HEK293 (cell line): Measurements from ENCODE around the gene DPY19L1.
"Not testable (repeated sequence)": the region's sequence is repeated elsewhere in the genome, so short reads cannot be mapped to it uniquely, and the experiment has no call there.

Experiments
- CTCF ChIA-PET: fragments of 350-600 bp; formaldehyde crosslinking; extraction: SDS; loops from one replicate; lab custom pipeline; 2021; ENCODE audit warnings: antibody characterized with exemption; lab: Yijun Ruan, JAX
- POLR2A ChIA-PET: fragments of 300-600 bp; formaldehyde crosslinking; extraction: SDS; loops from one replicate; lab custom pipeline; 2020; ENCODE audit warnings: antibody characterized with exemption, inconsistent platforms; lab: Yijun Ruan, JAX
- H3K27ac ChIP-seq: fragments of 200-500 bp; sonication (Bioruptor generic); 2 replicates; pipeline ENCODE4 v1.5.1; 2014; ENCODE audit warnings: low read depth, low read length, control low read depth, inconsistent platforms; ENCODE audit errors: extremely low read depth
- H3K36me3 ChIP-seq, 2 experiments: fragments of 200-500 bp in 1 of 2; sonication (Bioruptor generic) in 1 of 2; 1 replicate in 1 of 2; 2 replicates in 1 of 2; pipeline ENCODE4 v1.5.1; 2014 to 2017; ENCODE audit warnings: inconsistent platforms in 2 of 2, low read length in 2 of 2; ENCODE audit not compliant: control insufficient read depth in 2 of 2, insufficient read depth in 1 of 2
- H3K4me1 ChIP-seq: fragments of 200-500 bp; sonication (Bioruptor generic); 2 replicates; pipeline ENCODE4 v1.5.1; 2014; ENCODE audit warnings: mild to moderate bottlenecking, low read length, inconsistent platforms; ENCODE audit not compliant: control insufficient read depth, insufficient read depth
- H3K4me3 ChIP-seq: 2 replicates; pipeline ENCODE4 v1.5.1; 2011; ENCODE audit warnings: low read depth, mild to moderate bottlenecking, control low read depth, low read length, moderate library complexity
- H3K9me3 ChIP-seq: fragments of 200-500 bp; sonication (Bioruptor generic); 2 replicates; pipeline ENCODE4 v1.5.1; 2014; ENCODE audit warnings: low read depth, low read length, inconsistent platforms; ENCODE audit not compliant: control insufficient read depth, insufficient read depth
- ZFHX2 ChIP-seq: fragments of 450-650 bp; formaldehyde crosslinking; conservative IDR thresholded peaks from 2 replicates; pipeline ENCODE4 v1.5.1; 2016; ENCODE audit warnings: missing biosample characterization, missing genetic modification characterization
- ZNF654 ChIP-seq: fragments of 450-650 bp; formaldehyde crosslinking; IDR thresholded peaks from 2 replicates; pipeline ENCODE4 v1.5.1; 2016; ENCODE audit warnings: low read depth, missing biosample characterization, missing genetic modification characterization
- TF ChIP-seq, protein P1 (sequence below): fragments of 450-650 bp; formaldehyde crosslinking; IDR thresholded peaks from 2 replicates; pipeline ENCODE4 v1.5.1; 2016; ENCODE audit warnings: missing biosample characterization, missing genetic modification characterization
- TF ChIP-seq, protein P2 (sequence below): fragments of 450-650 bp; formaldehyde crosslinking; IDR thresholded peaks from 2 replicates; pipeline ENCODE4 v1.5.1; 2016; ENCODE audit warnings: missing biosample characterization, missing genetic modification characterization

Gene DPY19L1

DNA sequence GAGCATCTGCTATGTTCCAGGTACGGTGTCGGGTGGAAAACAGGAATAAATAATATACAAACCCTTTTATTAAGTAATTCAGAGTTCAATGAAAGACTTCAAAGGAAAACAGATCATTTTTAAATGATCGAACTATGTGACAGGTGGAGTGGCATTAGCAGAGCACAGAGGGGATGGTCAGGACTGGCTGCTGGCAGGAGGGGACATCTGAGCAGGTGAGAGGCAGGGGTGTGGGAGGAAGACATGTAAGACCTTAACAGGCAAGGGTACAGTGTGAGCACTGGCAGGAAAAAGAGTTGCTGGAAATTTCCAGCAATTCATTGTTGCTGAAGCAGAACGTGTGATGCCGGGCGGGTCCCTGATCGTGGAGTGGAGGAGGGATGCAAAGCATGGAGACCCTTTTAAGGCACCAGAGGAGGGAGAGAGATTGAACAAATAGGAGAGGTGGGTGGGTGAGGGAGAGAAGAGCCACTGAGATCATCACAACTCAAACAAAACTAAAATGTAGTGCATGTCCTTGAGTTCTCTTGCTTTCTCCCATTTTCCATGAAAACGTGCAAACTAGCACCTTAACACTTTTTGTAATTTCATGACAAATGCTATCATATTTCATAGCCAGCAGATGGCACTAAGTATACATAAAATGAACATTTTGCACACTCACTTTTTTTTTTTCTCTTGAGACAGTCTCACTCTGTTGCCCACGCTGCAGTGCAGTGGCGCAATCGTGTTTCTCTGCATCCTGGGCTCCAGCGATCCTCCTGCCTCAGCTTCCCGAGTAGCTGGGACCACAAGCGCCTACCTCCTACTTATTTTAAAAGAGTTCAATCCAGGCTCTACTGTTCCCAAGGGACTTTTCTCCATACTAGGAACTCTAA, 35.9 kb upstream of the DPY19L1 start:
- not testable (repeated sequence) for H3K4me3 ChIP-seq, H3K9me3 ChIP-seq, H3K36me3 ChIP-seq
- CTCF ChIA-PET = interaction anchor here (0.6 to 0.9 kb wide), 2 partner anchors 447 to 550 kb away, joined by 3 to 4 read pairs; no protein-coding TSS in a partner anchor
- TF ChIP-seq ZFHX2 (tag by site-specific recombination) (0 out of 2 replicates have a peak, but pooled peaks have one; percentile 20), ZNF654 (peak; percentile 79)
- TF ChIP-seq, protein P1, sequence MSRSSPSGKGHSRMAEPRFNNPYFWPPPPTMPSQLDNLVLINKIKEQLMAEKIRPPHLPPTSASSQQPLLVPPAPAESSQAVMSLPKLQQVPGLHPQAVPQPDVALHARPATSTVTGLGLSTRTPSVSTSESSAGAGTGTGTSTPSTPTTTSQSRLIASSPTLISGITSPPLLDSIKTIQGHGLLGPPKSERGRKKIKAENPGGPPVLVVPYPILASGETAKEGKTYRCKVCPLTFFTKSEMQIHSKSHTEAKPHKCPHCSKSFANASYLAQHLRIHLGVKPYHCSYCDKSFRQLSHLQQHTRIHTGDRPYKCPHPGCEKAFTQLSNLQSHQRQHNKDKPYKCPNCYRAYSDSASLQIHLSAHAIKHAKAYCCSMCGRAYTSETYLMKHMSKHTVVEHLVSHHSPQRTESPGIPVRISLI (tag by site-specific recombination) = 0 out of 2 replicates have a peak, but pooled peaks have one; percentile 29
- TF ChIP-seq, protein P2, sequence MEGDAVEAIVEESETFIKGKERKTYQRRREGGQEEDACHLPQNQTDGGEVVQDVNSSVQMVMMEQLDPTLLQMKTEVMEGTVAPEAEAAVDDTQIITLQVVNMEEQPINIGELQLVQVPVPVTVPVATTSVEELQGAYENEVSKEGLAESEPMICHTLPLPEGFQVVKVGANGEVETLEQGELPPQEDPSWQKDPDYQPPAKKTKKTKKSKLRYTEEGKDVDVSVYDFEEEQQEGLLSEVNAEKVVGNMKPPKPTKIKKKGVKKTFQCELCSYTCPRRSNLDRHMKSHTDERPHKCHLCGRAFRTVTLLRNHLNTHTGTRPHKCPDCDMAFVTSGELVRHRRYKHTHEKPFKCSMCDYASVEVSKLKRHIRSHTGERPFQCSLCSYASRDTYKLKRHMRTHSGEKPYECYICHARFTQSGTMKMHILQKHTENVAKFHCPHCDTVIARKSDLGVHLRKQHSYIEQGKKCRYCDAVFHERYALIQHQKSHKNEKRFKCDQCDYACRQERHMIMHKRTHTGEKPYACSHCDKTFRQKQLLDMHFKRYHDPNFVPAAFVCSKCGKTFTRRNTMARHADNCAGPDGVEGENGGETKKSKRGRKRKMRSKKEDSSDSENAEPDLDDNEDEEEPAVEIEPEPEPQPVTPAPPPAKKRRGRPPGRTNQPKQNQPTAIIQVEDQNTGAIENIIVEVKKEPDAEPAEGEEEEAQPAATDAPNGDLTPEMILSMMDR (tag by site-specific recombination) = peak; percentile 38; the same call in 1 of the 2 replicates
- TF ChIP-seq, all 188 proteins: peak for 4; not testable (repeated sequence) for 184
- H3K27ac ChIP-seq, POLR2A ChIA-PET, H3K4me1 ChIP-seq: not testable (repeated sequence)

DNA sequence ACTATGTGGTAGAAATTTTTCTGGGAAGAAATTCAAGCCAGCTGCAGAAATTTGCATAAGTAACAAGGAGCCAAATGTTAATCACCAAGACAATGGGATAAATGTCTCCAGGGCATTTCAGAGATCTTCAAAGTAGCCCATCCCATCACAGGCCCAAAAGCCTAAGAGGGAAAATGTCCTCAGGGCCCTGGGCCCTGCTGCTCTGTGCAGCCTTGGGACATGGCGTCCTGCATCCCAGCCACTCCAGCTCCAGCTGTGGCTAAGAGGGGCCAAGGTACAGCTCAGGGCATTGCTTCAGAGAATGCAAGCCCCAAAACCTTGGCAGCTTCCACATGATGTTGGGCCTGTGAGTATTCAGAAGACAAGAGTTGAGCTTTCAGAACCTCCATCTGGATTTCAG, 31.8 kb upstream of the DPY19L1 start:
- H3K27ac ChIP-seq, H3K4me1 ChIP-seq, H3K9me3 ChIP-seq, CTCF ChIA-PET, H3K36me3 ChIP-seq, H3K4me3 ChIP-seq, POLR2A ChIA-PET: not testable (repeated sequence)

DNA sequence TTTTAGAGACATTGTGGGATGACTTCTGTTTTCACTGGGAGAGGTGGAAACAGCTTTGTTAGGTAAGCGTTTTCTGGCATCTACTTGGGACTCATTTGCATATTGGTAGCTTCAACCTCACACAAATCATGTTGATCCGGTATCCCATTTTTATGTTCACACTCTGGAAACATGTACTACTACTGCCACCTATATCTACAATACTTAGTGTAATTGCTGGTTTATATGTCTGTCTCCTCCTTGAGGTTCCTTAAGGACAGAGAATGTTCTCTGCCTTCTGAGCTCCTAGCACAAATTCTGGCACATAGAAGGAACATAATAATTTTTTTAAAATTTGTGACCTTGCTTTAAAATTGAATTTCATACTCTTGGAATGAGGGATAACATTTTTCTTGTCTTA, 28.1 kb upstream of the DPY19L1 start:
- H3K36me3 ChIP-seq, H3K4me3 ChIP-seq, CTCF ChIA-PET, H3K4me1 ChIP-seq, POLR2A ChIA-PET, H3K27ac ChIP-seq, H3K9me3 ChIP-seq: not testable (repeated sequence)

DNA sequence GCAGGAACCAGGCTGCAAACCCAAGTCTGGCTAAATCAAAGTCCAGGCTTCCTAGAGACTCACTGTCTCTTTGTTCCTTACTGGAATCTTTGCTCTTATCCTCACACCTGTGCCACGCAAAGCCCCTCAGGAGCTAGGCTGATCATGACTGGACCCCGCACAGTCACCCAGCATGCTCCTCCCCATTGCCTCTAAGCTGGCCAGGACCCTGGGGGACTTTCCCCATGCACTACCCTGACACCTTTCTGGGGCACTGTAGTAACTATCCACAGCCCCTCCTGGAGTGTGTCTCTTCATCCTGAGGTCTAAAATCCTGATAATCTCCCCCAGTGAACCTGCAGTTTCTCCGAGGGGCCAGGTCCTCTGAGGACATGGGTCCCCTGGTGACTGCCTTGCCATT, 21.3 kb upstream of the DPY19L1 start:
- H3K27ac ChIP-seq, H3K4me1 ChIP-seq, H3K4me3 ChIP-seq, POLR2A ChIA-PET, H3K36me3 ChIP-seq, H3K9me3 ChIP-seq: not testable (repeated sequence)
- CTCF ChIA-PET = interaction anchor here (0.7 kb wide), 1 partner anchor 9 kb away, joined by 3 read pairs; no protein-coding TSS in a partner anchor

DNA sequence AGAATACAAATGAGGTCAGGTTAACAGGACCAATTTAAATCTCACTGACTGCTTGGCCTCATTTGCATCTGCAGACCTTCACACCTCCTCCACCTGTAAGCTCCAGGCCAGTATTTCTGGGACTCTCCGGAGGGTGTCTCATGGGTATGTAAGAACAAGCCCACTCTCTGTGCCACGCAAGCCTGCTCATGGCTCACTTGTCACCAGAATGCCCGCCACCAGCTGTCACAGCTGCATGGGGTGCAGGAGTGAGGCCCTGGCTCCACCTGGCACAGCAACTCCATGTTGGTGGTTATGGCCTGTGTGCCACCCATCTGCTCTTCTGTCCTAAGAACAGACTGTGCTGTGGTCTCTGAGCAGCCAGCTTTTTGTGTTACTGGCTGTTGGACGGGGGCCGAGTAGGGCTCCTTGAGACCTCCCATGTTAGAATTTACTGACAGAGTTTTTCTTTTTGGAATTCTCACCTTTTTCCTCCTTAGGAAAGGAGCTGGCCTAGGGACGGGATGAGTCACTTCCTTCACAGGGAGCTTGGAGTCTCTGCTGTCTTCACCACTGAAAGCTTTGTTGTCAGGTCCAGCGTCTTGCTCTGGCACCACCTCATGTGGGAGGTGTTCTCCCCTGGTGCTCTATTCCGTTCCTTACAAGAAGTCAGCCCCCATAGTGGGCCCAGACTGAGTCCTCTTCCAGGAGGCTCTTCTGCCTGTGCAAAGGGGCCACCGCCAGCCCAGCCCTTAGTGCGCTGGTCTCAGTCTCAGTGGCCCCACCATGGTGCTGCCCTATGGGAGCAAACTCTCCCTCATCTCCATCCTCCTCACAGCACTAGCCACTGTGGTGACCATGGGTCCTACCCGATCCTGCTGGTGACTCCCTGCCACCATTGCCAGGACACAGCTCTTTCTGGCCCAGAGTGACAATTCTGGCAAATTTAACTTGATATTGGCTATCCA, 20.5 kb upstream of the DPY19L1 start:
- H3K36me3 ChIP-seq, H3K9me3 ChIP-seq, H3K4me1 ChIP-seq, H3K4me3 ChIP-seq, H3K27ac ChIP-seq: not testable (repeated sequence)
- ChIA-PET CTCF (interaction anchor here (0.7 kb wide), 1 partner anchor 10 kb away, joined by 3 read pairs; no protein-coding TSS in a partner anchor), POLR2A (interaction anchor here (0.7 kb wide), 1 partner anchor 56 kb away, joined by 3 read pairs; no protein-coding TSS in a partner anchor)

DNA sequence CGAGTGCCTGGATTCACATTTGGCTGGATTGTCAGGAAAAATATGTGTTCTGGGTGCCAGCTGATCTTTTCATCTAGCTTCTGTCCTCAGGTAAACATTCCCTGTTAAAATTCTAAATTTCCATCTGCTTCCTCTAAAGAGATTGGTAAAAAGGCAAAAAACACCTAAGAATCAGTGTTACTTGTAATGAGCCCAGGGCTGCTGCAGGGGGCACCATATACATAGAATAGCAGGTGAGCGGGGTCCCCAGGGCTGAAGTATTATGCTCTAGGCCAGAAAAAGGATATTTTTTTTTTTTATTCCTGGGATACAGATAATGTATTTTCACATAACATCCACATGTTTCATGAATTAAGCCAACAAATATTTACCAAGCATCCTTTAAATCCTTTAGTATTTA, 18.4 kb upstream of the DPY19L1 start:
- H3K36me3 ChIP-seq, H3K4me3 ChIP-seq, H3K4me1 ChIP-seq, H3K9me3 ChIP-seq, POLR2A ChIA-PET, H3K27ac ChIP-seq: not testable (repeated sequence)
- CTCF ChIA-PET = interaction anchor here (0.6 kb wide), 1 partner anchor 376 kb away, joined by 4 read pairs; no protein-coding TSS in a partner anchor

DNA sequence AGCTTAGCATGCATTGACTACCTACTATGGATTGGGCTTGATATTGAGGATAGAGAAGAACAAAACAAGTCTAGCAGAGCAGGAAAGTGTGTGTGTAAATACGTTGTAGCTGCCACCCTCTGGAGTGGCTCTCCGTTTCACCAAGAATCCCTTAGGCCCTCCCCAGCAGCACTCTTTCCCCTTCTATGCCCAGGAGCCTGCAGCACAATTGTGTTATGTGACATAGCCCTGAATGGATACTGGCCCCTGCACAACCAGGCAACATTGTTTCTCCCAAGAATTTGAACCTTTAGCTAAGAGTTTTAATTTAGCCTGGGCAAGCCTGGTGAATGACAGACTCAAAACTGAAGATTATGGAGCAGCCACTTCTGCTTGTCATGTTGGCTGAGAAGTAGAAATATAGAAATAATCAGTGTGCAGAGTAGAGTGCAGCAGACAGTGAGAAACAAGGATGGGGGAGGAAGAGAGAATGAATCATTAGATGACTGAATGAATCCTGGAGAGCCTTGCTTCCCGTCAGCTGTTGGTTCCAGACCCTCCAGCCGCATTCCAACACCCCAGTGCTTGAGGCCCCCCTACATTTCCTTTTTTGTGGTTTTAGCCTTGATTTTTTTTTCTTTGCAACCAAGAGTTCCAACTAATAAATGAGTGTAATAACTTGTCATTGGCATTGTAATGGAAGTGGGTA, 16.3 kb upstream of the DPY19L1 start:
- H3K9me3 ChIP-seq, POLR2A ChIA-PET, H3K4me1 ChIP-seq, H3K27ac ChIP-seq, H3K4me3 ChIP-seq, H3K36me3 ChIP-seq, CTCF ChIA-PET: not testable (repeated sequence)

DNA sequence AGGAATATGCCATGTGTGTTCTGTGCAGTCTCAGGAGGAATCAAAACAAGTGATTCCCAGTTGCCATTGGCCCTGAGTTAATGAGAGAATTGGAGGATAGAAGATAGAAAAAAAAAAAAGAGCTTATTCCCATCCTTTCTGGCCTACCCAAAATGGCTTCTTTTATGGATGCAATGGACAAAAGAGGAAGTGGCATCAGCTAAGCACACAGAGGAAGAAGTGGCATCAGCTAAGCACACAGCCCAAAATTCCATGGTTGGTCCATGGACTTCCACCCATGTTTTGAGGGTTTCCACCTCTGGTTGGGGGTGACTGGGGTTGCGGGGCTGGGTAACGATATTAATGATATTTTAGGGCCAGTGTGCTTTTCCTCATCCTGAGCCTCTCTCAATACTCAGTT, 11.1 kb upstream of the DPY19L1 start:
- H3K9me3 ChIP-seq, POLR2A ChIA-PET, H3K36me3 ChIP-seq, H3K4me3 ChIP-seq, H3K27ac ChIP-seq, H3K4me1 ChIP-seq: not testable (repeated sequence)
- CTCF ChIA-PET = interaction anchor here (0.7 kb wide), 1 partner anchor 1332 kb away, joined by 3 read pairs; no protein-coding TSS in a partner anchor
